ENCODE measurements around the gene ADGRV1.

Gene ADGRV1

DNA sequence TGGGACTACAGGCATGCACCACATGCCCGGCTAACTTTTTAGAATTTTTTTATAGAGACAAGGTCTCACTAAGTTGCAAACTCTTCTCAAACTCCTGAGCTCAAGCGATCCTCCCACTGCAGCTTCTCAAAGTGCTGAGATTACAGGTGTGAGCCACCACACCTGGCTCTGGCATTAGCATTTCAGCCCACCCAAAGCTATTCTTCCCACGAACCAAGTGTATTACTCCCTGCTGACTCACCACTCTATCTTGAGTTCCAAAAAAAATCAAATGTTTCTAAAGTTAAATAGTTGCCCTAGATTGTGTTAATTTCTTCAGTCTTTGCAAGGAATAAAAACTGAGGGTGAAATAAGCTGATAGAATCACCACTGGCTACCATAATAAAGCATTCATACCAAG, 619.0 kb downstream of the ADGRV1 start:
- H3K27ac ChIP-seq (ENCODE audit: low read length) = no peak overlapping the region
- ATAC-seq (ENCODE audit: insufficient read depth, low read depth) (no peak), DNase-seq (no peak)
- H3K9ac ChIP-seq (ENCODE audit: low read depth, low read length) = no peak overlapping the region
- H3K27me3 ChIP-seq (ENCODE audit: insufficient read depth, low read length, poor library complexity) = peaks cover 5% of the 10 kb centered on the region
- H3K36me3 ChIP-seq (ENCODE audit: insufficient read depth, low read length) = no peaks in the 10 kb centered on the region
- H3K9me3 ChIP-seq (ENCODE audit: insufficient read depth, low read length, severe bottlenecking) = no peaks in the 10 kb centered on the region
- H3K79me2 ChIP-seq (ENCODE audit: insufficient read depth, low read length) = no peaks in the 10 kb centered on the region
- no peaks in the 10 kb centered on the region for H4K20me1 ChIP-seq (ENCODE audit: insufficient read depth, low read length)
- H2AFZ ChIP-seq (ENCODE audit: low read depth, low read length) = no peak overlapping the region
- H3K4me2 ChIP-seq (ENCODE audit: insufficient read depth, low read length) = no peak overlapping the region
- no peak overlapping the region for H3K4me3 ChIP-seq (ENCODE audit: low read depth in 1 of 2, low read length in 2 of 2)
- no peak for TF ChIP-seq EZH2 (IDR thresholded peaks at IDR 0.05; ENCODE audit: borderline replicate concordance, low read depth, low read length, severe bottlenecking)
- TF ChIP-seq, protein P1, sequence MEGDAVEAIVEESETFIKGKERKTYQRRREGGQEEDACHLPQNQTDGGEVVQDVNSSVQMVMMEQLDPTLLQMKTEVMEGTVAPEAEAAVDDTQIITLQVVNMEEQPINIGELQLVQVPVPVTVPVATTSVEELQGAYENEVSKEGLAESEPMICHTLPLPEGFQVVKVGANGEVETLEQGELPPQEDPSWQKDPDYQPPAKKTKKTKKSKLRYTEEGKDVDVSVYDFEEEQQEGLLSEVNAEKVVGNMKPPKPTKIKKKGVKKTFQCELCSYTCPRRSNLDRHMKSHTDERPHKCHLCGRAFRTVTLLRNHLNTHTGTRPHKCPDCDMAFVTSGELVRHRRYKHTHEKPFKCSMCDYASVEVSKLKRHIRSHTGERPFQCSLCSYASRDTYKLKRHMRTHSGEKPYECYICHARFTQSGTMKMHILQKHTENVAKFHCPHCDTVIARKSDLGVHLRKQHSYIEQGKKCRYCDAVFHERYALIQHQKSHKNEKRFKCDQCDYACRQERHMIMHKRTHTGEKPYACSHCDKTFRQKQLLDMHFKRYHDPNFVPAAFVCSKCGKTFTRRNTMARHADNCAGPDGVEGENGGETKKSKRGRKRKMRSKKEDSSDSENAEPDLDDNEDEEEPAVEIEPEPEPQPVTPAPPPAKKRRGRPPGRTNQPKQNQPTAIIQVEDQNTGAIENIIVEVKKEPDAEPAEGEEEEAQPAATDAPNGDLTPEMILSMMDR (IDR thresholded peaks at IDR 0.05; ENCODE audit: borderline replicate concordance, extremely low read depth, low read length, poor library complexity, severe bottlenecking) = no peak
- no peaks in the 10 kb centered on the region for H3K4me1 ChIP-seq (ENCODE audit: insufficient read depth, low read length)

DNA sequence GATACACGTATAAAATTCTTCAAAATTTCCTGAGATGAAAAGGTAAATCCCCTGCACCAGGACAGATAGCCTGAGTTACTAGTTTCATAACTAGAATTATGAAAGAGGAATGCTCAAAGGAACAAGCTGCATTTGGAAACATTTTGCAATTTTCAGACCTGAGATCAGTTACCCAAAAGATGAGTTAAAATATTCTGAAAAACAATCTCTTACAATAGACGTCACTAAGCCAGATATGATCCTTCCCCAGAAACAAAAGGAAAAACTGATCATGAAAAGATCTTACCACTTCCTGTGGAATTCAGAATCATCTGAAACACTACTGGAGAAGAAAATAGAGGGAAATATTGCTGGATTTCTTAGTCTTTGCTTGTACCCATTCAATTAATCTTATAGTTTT, 619.9 kb downstream of the ADGRV1 start:
- DNase-seq (no peak), ATAC-seq (ENCODE audit: insufficient read depth, low read depth) (no peak)
- Histone ChIP-seq H3K4me2 (ENCODE audit: insufficient read depth, low read length) (no peak overlapping the region), H4K20me1 (ENCODE audit: insufficient read depth, low read length) (no peaks in the 10 kb centered on the region), H3K27ac (ENCODE audit: low read length) (no peak overlapping the region), H3K27me3 (ENCODE audit: insufficient read depth, low read length, poor library complexity) (peaks cover 5% of the 10 kb centered on the region), H3K9me3 (ENCODE audit: insufficient read depth, low read length, severe bottlenecking) (no peaks in the 10 kb centered on the region), H3K9ac (ENCODE audit: low read depth, low read length) (no peak overlapping the region), H2AFZ (ENCODE audit: low read depth, low read length) (no peak overlapping the region), H3K79me2 (ENCODE audit: insufficient read depth, low read length) (no peaks in the 10 kb centered on the region), H3K4me3 (ENCODE audit: low read depth in 1 of 2, low read length in 2 of 2) (no peak overlapping the region), H3K36me3 (ENCODE audit: insufficient read depth, low read length) (no peaks in the 10 kb centered on the region), H3K4me1 (ENCODE audit: insufficient read depth, low read length) (no peaks in the 10 kb centered on the region)
- TF ChIP-seq EZH2 (IDR thresholded peaks at IDR 0.05; ENCODE audit: borderline replicate concordance, low read depth, low read length, severe bottlenecking) = no peak
- TF ChIP-seq, protein P1 (IDR thresholded peaks at IDR 0.05; ENCODE audit: borderline replicate concordance, extremely low read depth, low read length, poor library complexity, severe bottlenecking) = no peak

DNA sequence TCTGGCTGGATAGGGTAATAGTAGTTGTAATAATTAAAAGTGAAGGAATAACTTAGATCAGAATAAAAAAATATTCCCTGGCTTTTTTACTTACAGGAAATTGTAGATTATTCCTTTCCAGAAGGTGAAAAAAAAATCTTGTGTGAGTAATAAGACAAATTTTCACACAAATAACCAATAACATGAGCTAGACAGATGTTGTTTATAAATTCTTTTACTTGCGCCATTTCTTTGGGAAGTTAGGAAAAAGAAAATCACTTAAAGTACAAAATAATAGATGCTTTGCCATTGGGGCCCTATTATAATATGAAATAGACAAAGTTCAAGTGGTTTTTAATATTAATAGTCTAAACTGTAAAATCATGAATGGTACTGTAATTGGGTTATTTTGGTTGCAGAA, 620.4 kb downstream of the ADGRV1 start:
- no peak overlapping the region for H3K27ac ChIP-seq (ENCODE audit: low read length)
- no peak overlapping the region for H2AFZ ChIP-seq (ENCODE audit: low read depth, low read length)
- no peaks in the 10 kb centered on the region for H3K79me2 ChIP-seq (ENCODE audit: insufficient read depth, low read length)
- H3K4me1 ChIP-seq (ENCODE audit: insufficient read depth, low read length) = no peaks in the 10 kb centered on the region
- no peaks in the 10 kb centered on the region for H3K36me3 ChIP-seq (ENCODE audit: insufficient read depth, low read length)
- TF ChIP-seq EZH2 (IDR thresholded peaks at IDR 0.05; ENCODE audit: borderline replicate concordance, low read depth, low read length, severe bottlenecking) = no peak
- TF ChIP-seq, protein P1 (IDR thresholded peaks at IDR 0.05; ENCODE audit: borderline replicate concordance, extremely low read depth, low read length, poor library complexity, severe bottlenecking) = no peak
- no peak for DNase-seq
- peaks cover 5% of the 10 kb centered on the region for H3K27me3 ChIP-seq (ENCODE audit: insufficient read depth, low read length, poor library complexity)
- no peak overlapping the region for H3K4me3 ChIP-seq (ENCODE audit: low read depth in 1 of 2, low read length in 2 of 2)
- H4K20me1 ChIP-seq (ENCODE audit: insufficient read depth, low read length) = no peaks in the 10 kb centered on the region
- H3K9me3 ChIP-seq (ENCODE audit: insufficient read depth, low read length, severe bottlenecking) = no peaks in the 10 kb centered on the region
- H3K9ac ChIP-seq (ENCODE audit: low read depth, low read length) = no peak overlapping the region
- H3K4me2 ChIP-seq (ENCODE audit: insufficient read depth, low read length) = no peak overlapping the region
- ATAC-seq (ENCODE audit: insufficient read depth, low read depth) = no peak

DNA sequence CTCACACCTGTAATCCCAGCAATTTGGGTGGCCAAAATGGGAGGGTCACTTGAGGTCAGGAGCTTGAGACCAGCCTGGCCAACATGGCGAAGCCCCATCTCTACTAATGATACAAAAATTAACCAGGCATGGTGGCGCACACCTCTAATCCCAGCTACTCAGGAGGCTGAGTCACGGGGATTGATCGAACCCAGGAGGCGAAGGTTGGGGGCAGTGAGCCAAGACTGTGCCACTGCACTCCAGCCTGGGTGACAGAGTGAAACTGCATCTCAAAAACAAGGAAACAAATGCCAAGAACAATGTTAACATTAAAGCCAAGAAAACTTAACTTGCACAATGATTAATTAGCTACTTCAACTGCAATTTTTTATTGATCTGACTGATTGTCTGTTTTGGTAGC, 621.9 kb downstream of the ADGRV1 start:
- Histone ChIP-seq H3K4me1 (ENCODE audit: insufficient read depth, low read length) (no peaks in the 10 kb centered on the region), H3K9me3 (ENCODE audit: insufficient read depth, low read length, severe bottlenecking) (no peaks in the 10 kb centered on the region), H3K79me2 (ENCODE audit: insufficient read depth, low read length) (no peaks in the 10 kb centered on the region), H3K36me3 (ENCODE audit: insufficient read depth, low read length) (no peaks in the 10 kb centered on the region), H3K4me3 (ENCODE audit: low read depth in 1 of 2, low read length in 2 of 2) (no peak overlapping the region), H3K4me2 (ENCODE audit: insufficient read depth, low read length) (no peak overlapping the region), H3K27me3 (ENCODE audit: insufficient read depth, low read length, poor library complexity) (peaks cover 3% of the 10 kb centered on the region), H3K27ac (ENCODE audit: low read length) (no peak overlapping the region), H3K9ac (ENCODE audit: low read depth, low read length) (no peak overlapping the region), H2AFZ (ENCODE audit: low read depth, low read length) (no peak overlapping the region), H4K20me1 (ENCODE audit: insufficient read depth, low read length) (no peaks in the 10 kb centered on the region)
- ATAC-seq (ENCODE audit: insufficient read depth, low read depth) = no peak
- no peak for DNase-seq
- TF ChIP-seq, protein P1 (IDR thresholded peaks at IDR 0.05; ENCODE audit: borderline replicate concordance, extremely low read depth, low read length, poor library complexity, severe bottlenecking) = no peak
- TF ChIP-seq EZH2 (IDR thresholded peaks at IDR 0.05; ENCODE audit: borderline replicate concordance, low read depth, low read length, severe bottlenecking) = no peak

Data from DND-41 (cell line).